Upper lobe of right lung (tissue), 1 donor: ENCODE measurements around the gene SERAC1. TPM values are rescaled to one million over a fixed set of nuclear protein-coding genes. Genes with fewer than 3 reads are reported as not detected.

Experiments used
- ATAC-seq: fragments of 200-7000 bp; cut with Tn5 transposase; one replicate; pipeline ENCODE4 v1.9.1; 2020; ENCODE audit warnings: mild to moderate bottlenecking, moderate library complexity
- DNase-seq: peaks from one replicate; pipeline ENCODE4 v3.0.0-alpha.2; 2020
- H3K27ac ChIP-seq: fragments of 200-600 bp; one replicate; pipeline ENCODE4 v1.8.0; 2022
- H3K27me3 ChIP-seq: fragments of 200-600 bp; one replicate; pipeline ENCODE4 v1.8.0; 2022; ENCODE audit warnings: mild to moderate bottlenecking
- H3K36me3 ChIP-seq: fragments of 200-600 bp; one replicate; pipeline ENCODE4 v1.8.0; 2022
- H3K4me1 ChIP-seq: fragments of 200-600 bp; one replicate; pipeline ENCODE4 v1.8.0; 2022
- H3K4me3 ChIP-seq: fragments of 200-600 bp; one replicate; pipeline ENCODE4 v1.8.0; 2022; ENCODE audit warnings: mild to moderate bottlenecking
- H3K9me3 ChIP-seq: fragments of 200-600 bp; one replicate; pipeline ENCODE4 v1.8.0; 2022
- CTCF ChIP-seq: fragments of 200-600 bp; IDR thresholded peaks from one replicate; pipeline ENCODE4 v1.8.0; 2022; ENCODE audit warnings: antibody characterized with exemption
- intact Hi-C: fragments of 100-400 bp; cut with DNase I; formaldehyde crosslinking; loops from one replicate; pipeline ENCODE4 v1.11.0; 2022
- total RNA-seq: library from RNA; stranded (reverse); fragmentation: NEBNext Ultra II Directional; extraction: Animal tissue kit (Norgen Biotek cat#: 25700); gene quantifications from one replicate; pipeline ENCODE4 v1.2.1, GENCODE V29; 2021
- donor health status: DM: no; HTN: yes; CAD: no; lungs with severe emphysema.

SERAC1 gene
- total RNA-seq, 1 donor from 2014 or later = 7.5 TPM

GRCh38 chr6:158080849-158081656 lies 87.0 kb downstream of the SERAC1 start:
- peaks cover 12% of the 10 kb centered on the region for H3K36me3 ChIP-seq
- H3K9me3 ChIP-seq = no peaks in the 10 kb centered on the region
- H3K4me1 ChIP-seq = no peaks in the 10 kb centered on the region
- DNase-seq = no peak
- no peak for ATAC-seq
- intact Hi-C loops = no loop called here
- no peak overlapping the region for H3K4me3 ChIP-seq
- no peak for TF ChIP-seq CTCF
- no peaks in the 10 kb centered on the region for H3K27me3 ChIP-seq
- no peak overlapping the region for H3K27ac ChIP-seq

- intact Hi-C loops = loop anchor here (10.0 kb wide), 1 partner anchor 94 kb away; the partner anchor contains the start of gene SYNJ2
- Histone ChIP-seq H3K9me3 (no peaks in the 10 kb centered on the region), H3K4me1 (no peaks in the 10 kb centered on the region), H3K27me3 (no peaks in the 10 kb centered on the region), H3K36me3 (peaks cover 12% of the 10 kb centered on the region), H3K4me3 (no peak overlapping the region), H3K27ac (no peak overlapping the region)
- ATAC-seq = no peak
- TF ChIP-seq CTCF = no peak
- DNase-seq = no peak
Measured at GRCh38 chr6:158078320-158078719, 89.7 kb downstream of the SERAC1 start.

- no peaks in the 10 kb centered on the region for H3K27me3 ChIP-seq
- H3K4me1 ChIP-seq = no peaks in the 10 kb centered on the region
- H3K9me3 ChIP-seq = no peaks in the 10 kb centered on the region
- H3K27ac ChIP-seq = no peak overlapping the region
- DNase-seq (no peak), ATAC-seq (no peak)
- peaks cover 12% of the 10 kb centered on the region for H3K36me3 ChIP-seq
- no peak overlapping the region for H3K4me3 ChIP-seq
- intact Hi-C loops = loop anchor here (10.0 kb wide), 1 partner anchor 93 kb away; the partner anchor contains the start of gene SYNJ2
- TF ChIP-seq CTCF = no peak
Measured at GRCh38 chr6:158077676-158078075, 90.4 kb downstream of the SERAC1 start.

GRCh38 chr6:158076548-158076947 lies 91.5 kb downstream of the SERAC1 start:
- ATAC-seq (no peak), DNase-seq (no peak)
- Histone ChIP-seq H3K9me3 (no peaks in the 10 kb centered on the region), H3K27me3 (no peaks in the 10 kb centered on the region), H3K27ac (no peak overlapping the region), H3K4me1 (no peaks in the 10 kb centered on the region), H3K36me3 (peaks cover 12% of the 10 kb centered on the region), H3K4me3 (no peak overlapping the region)
- TF ChIP-seq CTCF = no peak
- intact Hi-C loops = loop anchor here (10.0 kb wide), 1 partner anchor 92 kb away; the partner anchor contains the start of gene SYNJ2

- Histone ChIP-seq H3K27me3 (no peaks in the 10 kb centered on the region), H3K36me3 (peaks cover 7% of the 10 kb centered on the region), H3K4me3 (no peak overlapping the region), H3K9me3 (no peaks in the 10 kb centered on the region), H3K4me1 (no peaks in the 10 kb centered on the region), H3K27ac (no peak overlapping the region)
- DNase-seq (no peak), ATAC-seq (no peak)
- intact Hi-C loops = loop anchor here (10.0 kb wide), 1 partner anchor 89 kb away; the partner anchor contains the start of gene SYNJ2
- no peak for TF ChIP-seq CTCF
Measured at GRCh38 chr6:158073776-158074175, 94.3 kb downstream of the SERAC1 start.
